ENCODE measurements around the gene LYPD4. TPM values are rescaled to one million over a fixed set of nuclear protein-coding genes. Genes with fewer than 3 reads are reported as not detected.

LYPD4 gene
- total RNA-seq: not detected in 2 replicates

GRCh38 chr19:41844601-41845000, at the start of gene LYPD4:
TSS of gene LYPD4 (minus strand) at chr19:41844683. CDS start at chr19:41839285, 5,398 bp downstream.

GRCh38 chr19:41882568-41883462, 38.3 kb upstream of the LYPD4 start, which contains the start of gene ARHGEF1:
TSS of gene ARHGEF1 (plus strand) at chr19:41883184. CDS start at chr19:41888083, 4,899 bp downstream.

GRCh38 chr19:41876847-41877832, 32.7 kb upstream of the LYPD4 start, which contains the start of gene CD79A:
TSS of gene CD79A (plus strand) at chr19:41877279. CDS start at chr19:41877305, 26 bp downstream.

GRCh38 chr19:41859618-41860418, 15.3 kb upstream of the LYPD4 start, which contains the start of gene RPS19:
TSS of gene RPS19 (plus strand) at chr19:41860255. CDS start at chr19:41860775, 520 bp downstream.

GRCh38 chr19:41845001-41845050, 343 bp upstream of the LYPD4 start, which contains the start of gene DMRTC2:
TSS of gene DMRTC2 (plus strand) at chr19:41845042. CDS start at chr19:41847429, 2,387 bp downstream.

DNA sequence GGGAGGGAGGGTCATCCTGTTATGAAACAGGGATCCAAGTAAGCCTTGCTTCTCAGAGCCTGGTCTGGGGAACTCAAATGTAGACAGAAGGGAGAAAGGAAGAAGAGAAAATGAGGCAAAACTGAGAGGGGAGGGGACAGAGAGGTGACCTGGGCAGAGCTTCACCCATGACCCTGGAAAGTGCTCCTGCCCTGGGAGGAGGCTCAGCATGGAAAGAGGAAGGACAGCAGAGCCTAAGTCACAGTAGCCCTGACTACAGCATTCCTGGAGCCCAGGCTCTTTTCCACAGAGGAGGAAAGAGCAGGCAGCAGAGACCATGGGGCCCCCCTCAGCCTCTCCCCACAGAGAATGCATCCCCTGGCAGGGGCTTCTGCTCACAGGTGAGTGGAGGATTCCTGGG, 48.1 kb downstream of the LYPD4 start, which contains the start of gene CEACAM3:
Gene CEACAM3 (plus strand): TSS at position 226 of the 400 bp plus-strand sequence. CDS start 91 bp downstream, at position 317.

Other genes with a start within 250 kb of the LYPD4 start
- gene CEACAM4, start 217.6 kb downstream of the LYPD4 start, total RNA-seq: not detected in 2 replicates
- not detected in 2 replicates for gene CEACAM7, start 156.4 kb downstream of the LYPD4 start, total RNA-seq
- gene CEACAM5, start 136.1 kb downstream of the LYPD4 start, total RNA-seq: not detected in 2 replicates
- gene CEACAM6, start 89.2 kb downstream of the LYPD4 start, total RNA-seq: 0.11 and 0.23 TPM in 2 replicates
- not detected in 2 replicates for gene CEACAM3, start 48.1 kb downstream of the LYPD4 start, total RNA-seq
- gene DMRTC2, start 359 bp upstream of the LYPD4 start, total RNA-seq: not detected in 2 replicates
- gene RPS19, start 15.6 kb upstream of the LYPD4 start, total RNA-seq: 1,704 and 2,675 TPM in 2 replicates
- gene CD79A, start 32.6 kb upstream of the LYPD4 start, total RNA-seq: not detected in 2 replicates
- 91.3 and 104 TPM in 2 replicates for gene ARHGEF1, start 38.5 kb upstream of the LYPD4 start, total RNA-seq
- gene ERFL, start 83.8 kb upstream of the LYPD4 start, total RNA-seq: not detected in 2 replicates
- gene RABAC1, start 114.6 kb upstream of the LYPD4 start, total RNA-seq: 177 and 245 TPM in 2 replicates
- 0.04 TPM in 1 of 2 replicates, not detected in the other for gene ATP1A3, start 149.5 kb upstream of the LYPD4 start, total RNA-seq
- 0.04 and 0.16 TPM in 2 replicates for gene GRIK5, start 225.5 kb upstream of the LYPD4 start, total RNA-seq
- gene ZNF574, start 231.5 kb upstream of the LYPD4 start, total RNA-seq: 15.0 and 18.9 TPM in 2 replicates

Measured in hair follicular keratinocyte (primary cell).